HG03520 (cell line): ENCODE data around the gene LOXL3.

Experiments used
- ATAC-seq: cut with Tn5 transposase; IDR thresholded peaks from one replicate; pipeline ENCODE4 v1.9.1; 2021; ENCODE audit warnings: mild to moderate bottlenecking, moderate library complexity; ENCODE audit not compliant: unreplicated experiment

LOXL3 gene, protein sequence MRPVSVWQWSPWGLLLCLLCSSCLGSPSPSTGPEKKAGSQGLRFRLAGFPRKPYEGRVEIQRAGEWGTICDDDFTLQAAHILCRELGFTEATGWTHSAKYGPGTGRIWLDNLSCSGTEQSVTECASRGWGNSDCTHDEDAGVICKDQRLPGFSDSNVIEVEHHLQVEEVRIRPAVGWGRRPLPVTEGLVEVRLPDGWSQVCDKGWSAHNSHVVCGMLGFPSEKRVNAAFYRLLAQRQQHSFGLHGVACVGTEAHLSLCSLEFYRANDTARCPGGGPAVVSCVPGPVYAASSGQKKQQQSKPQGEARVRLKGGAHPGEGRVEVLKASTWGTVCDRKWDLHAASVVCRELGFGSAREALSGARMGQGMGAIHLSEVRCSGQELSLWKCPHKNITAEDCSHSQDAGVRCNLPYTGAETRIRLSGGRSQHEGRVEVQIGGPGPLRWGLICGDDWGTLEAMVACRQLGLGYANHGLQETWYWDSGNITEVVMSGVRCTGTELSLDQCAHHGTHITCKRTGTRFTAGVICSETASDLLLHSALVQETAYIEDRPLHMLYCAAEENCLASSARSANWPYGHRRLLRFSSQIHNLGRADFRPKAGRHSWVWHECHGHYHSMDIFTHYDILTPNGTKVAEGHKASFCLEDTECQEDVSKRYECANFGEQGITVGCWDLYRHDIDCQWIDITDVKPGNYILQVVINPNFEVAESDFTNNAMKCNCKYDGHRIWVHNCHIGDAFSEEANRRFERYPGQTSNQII

DNA sequence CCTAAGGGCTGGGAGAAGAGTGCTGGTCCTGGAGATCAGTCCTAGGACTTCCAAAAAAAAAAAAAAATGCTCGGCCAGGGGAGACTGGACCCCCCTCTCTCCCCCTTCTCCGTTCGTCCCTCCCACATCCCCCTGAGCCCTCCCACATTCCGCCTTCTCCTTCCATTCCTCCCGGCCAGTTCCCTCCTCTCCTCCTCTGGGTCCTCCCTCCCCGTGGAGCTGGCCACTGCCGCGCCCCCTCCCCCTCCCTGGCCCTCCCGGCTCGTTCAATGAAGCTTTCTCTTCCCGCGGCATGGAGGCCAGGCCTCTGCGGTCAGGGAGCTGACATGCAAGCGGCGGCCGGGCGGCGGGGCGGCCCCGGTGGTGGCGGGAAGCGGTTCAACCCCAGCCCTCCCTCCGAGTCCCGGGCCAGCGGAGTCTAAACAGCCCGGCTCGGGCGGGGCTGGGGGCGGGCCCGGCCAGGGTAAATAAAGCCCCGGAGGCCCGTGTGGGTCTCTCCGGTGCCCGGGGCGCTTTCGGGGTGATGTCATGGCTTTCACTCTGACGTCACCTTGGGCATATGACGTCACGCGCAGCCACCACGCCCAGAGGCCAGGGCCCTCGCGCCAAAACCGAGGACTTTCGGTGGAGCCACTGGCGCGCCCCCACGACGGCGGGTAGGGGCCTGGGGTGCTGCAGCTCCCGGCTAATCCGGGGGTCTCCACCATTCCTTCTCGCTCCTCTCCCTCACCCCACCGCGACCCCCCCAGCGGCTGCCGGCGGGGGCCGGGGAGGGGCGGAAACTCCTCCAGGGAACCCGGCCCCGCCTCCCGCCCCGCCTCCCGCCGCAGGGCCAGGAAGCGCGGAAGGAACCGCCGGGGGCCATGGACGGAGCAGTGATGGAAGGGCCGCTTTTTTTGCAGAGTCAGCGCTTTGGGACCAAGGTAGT lies at the start of gene LOXL3, which contains the start of gene DOK1:
TSS of gene LOXL3 (minus strand) at position 51 of the 928 bp plus-strand sequence. CDS start 1,308 bp downstream, outside the sequence.
TSS of gene DOK1 (plus strand) at position 829 of the 928 bp plus-strand sequence. CDS start at position 864, 35 bp downstream.
- ATAC-seq = peak; percentile 43

DNA sequence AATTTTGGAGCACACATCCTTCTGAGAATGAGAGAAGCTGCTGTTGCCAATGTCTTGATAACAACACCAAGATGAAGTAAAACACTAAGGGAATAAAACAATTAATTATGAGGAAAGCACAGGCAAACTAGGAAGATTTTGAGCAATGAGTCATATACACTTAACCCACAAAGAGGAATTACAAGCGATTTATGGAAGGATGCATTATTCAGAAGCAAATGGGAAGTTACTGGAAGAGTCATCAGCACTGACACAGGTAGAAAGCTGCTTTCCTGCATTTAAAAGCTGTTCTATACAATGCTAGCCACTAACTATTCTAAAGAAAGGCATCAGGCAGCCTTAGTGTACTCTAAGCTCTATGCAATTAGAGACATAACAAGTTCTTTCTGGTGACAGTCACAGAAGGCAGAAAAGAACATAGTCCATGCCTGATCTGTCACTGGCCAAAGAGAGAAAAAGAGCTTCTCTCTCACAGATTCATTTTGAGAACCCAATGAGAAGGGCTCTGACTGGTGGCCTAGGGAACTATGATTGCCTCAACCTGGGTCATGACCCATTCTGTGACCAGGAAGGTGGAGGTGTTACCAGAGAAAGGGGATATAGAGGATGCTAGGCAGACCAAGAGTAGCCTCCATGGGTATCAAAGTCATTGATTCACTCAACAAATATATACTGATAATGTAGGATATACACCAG lies 49.0 kb upstream of the LOXL3 start:
- no peak for ATAC-seq

- no peak for ATAC-seq
Observed at GRCh38 chr2:74599676-74600075, 45.9 kb upstream of the LOXL3 start.

DNA sequence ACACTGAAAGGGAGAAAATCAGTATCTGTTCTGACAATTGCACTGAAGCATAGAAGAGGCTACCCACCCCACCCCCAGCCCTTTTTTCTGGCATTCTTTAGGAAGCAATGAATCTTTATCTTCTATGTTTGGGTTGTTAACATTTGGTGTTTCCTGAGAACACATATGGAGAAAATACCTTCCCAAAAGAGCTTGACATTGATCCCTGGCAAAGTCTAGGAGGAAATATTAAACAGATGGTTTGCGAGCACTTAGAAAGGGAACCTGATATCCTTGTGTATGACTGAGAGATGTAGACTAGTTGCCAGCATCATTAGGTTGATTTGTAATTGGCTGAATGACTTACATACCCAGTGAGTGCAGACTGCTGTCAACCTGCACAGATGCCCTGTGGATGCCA lies 43.7 kb upstream of the LOXL3 start:
- ATAC-seq = no peak

GRCh38 chr2:74596584-74596983 lies 42.8 kb upstream of the LOXL3 start:
- ATAC-seq = no peak

GRCh38 chr2:74593826-74594772 lies 40.4 kb upstream of the LOXL3 start:
- ATAC-seq = no peak

- no peak for ATAC-seq
Observed at GRCh38 chr2:74588664-74589063, 34.9 kb upstream of the LOXL3 start.

DNA sequence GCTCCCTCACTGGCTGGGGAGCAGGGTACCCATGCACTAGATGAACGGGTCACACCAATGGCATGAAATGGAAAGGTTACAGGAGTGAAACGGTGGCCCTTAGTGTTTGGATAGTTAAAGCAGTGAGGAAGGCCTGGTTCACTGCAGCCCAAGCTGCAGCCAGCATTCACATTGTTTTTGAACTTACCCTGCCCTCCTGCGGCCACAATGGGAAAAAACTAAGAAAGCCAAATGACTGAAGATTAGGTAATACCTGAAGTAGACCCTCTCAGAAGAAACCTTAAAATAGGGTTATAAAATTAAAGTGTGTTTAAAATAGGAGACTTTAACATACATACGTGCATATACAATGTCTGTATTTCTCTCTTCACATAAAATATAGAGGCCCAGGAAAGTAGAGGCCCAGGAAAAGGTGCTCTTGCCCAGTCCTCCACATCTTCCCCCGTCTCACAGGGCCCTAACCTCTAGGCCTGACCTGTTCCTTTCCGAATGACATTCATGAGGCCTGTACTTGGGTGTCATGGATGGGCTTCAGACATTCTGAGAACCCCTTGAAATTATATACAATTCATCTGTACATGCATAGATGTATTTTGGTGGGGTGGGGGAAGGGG lies 34.0 kb upstream of the LOXL3 start:
- ATAC-seq = no peak

DNA sequence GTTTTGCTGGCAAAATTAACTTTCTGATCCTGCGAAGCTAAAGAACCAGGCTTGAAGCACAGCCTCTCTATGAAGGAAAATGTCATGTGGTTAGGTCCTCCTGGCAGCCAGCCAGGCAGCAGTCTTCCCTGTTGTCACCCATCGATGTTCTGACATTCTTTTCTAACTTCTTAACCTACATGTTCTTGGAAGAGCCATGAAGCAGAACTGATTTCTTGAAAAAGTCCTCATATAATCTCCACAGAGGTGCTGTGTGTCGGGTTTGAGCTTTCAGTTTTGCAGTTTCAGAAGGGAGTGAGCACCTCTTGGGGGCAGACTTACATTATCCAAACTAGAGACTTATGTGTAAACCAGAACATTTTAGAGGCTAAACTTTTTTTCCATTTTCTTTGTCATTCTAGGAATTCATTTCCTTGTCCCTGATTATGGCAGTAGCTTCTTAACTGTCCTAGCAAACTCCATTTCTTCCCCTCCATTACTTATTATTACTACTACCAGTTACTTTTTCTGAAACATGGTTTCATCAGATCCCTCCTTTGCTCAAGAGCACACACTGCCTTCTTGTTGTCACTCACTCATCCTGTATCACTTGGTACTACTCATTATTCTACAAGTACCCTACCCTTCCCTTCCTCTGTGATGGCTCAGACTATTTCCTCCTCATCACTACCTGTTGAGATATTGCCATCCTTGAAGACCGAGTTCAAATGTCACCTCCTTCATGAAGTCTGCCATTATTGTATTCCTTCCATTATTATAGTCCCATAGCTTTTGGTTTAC lies 31.9 kb upstream of the LOXL3 start:
- ATAC-seq = peak; percentile 40

DNA sequence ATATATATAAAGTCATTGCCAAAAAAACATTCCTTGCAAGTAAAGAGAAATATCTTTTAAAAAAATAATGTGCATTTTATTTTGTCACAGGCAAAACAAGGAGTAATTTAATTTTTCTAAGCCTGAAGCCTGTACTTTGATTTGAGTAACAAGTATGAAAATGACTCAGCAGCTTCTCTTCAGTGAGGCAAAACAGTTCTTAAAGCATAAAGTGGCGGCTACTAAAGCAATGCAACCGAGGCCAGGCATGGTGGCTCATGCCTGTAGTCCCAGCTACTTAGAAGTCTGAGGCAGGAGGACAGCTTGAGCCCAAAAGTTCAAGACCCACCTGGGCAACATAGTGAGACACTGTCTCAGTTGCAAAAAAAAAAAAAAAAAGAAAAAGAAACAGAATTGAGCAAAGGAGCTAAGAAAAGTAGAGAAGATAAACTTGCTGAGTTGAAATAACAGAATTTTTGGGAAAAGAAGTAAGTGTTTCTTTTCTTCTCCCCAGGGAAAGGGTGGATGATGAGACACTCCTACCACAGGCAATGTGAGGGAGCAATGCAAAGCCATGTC lies 30.4 kb upstream of the LOXL3 start:
- ATAC-seq = peak; percentile 54

GRCh38 chr2:74583504-74583903 lies 29.8 kb upstream of the LOXL3 start:
- ATAC-seq = no peak

GRCh38 chr2:74582184-74582583 lies 28.4 kb upstream of the LOXL3 start:
- no peak for ATAC-seq

DNA sequence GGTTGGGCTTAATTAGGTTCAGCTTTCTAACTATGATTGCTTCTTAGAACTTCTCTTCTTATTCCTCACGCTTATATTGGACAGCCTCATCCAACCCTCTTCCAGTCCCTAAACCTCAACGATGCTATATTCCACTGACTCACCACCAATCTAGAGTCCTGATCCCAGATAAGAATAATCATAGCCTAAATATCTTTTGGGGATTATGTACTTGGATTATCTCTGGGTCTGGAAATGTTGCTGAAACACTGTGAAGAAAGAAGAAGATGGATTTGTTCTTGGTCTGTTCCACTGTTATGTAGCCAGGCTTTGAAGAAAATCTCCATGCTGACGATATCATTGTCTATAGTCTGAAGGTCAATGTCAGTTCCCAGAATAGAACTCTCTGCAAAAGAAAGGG lies 27.7 kb upstream of the LOXL3 start:
- ATAC-seq = no peak

- ATAC-seq = peak; percentile 51
Observed at GRCh38 chr2:74578408-74578807, 24.7 kb upstream of the LOXL3 start.

GRCh38 chr2:74577448-74577847 lies 23.7 kb upstream of the LOXL3 start:
- peak; percentile 39 for ATAC-seq

GRCh38 chr2:74576863-74577229 lies 23.1 kb upstream of the LOXL3 start:
- no peak for ATAC-seq

GRCh38 chr2:74576211-74576862 lies 22.6 kb upstream of the LOXL3 start:
- no peak for ATAC-seq
